Kidney tubule cell (primary cell): ENCODE data around the gene CLEC17A.
"Not testable (repeated sequence)": the region's sequence is repeated elsewhere in the genome, so short reads cannot be mapped to it uniquely, and the experiment has no call there.

Experiments
- DNase-seq: peaks from one replicate; pipeline ENCODE4 v3.0.0-alpha.2; 2018; ENCODE audit warnings: low spot score

Gene CLEC17A

GRCh38 chr19:14582894-14583340 is at the start of gene CLEC17A:
Gene CLEC17A, plus strand, starts transcription at chr19:14583084. Its CDS starts 77 bp downstream, at chr19:14583161.
- no peak for DNase-seq

DNA sequence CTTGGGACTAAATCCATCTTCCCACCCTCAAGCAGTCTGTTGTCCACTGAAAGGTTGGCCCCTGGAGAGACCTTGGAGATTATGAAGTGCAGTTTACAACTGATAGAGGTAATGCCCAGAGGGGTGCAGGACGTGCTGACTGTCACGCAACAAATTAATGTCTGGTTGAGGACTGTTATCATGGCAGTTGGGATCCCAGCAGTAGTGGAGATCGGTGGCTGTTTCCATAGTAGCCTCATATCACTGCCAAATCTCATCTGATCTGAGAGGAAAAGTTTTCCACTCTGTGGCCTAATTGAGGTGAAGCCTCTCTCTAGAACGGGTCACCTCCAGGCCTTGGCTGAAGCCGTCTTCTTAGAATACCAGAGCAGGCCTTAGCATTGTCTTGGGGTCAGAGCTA is 49.4 kb upstream of the CLEC17A start:
- DNase-seq, result no peak

DNA sequence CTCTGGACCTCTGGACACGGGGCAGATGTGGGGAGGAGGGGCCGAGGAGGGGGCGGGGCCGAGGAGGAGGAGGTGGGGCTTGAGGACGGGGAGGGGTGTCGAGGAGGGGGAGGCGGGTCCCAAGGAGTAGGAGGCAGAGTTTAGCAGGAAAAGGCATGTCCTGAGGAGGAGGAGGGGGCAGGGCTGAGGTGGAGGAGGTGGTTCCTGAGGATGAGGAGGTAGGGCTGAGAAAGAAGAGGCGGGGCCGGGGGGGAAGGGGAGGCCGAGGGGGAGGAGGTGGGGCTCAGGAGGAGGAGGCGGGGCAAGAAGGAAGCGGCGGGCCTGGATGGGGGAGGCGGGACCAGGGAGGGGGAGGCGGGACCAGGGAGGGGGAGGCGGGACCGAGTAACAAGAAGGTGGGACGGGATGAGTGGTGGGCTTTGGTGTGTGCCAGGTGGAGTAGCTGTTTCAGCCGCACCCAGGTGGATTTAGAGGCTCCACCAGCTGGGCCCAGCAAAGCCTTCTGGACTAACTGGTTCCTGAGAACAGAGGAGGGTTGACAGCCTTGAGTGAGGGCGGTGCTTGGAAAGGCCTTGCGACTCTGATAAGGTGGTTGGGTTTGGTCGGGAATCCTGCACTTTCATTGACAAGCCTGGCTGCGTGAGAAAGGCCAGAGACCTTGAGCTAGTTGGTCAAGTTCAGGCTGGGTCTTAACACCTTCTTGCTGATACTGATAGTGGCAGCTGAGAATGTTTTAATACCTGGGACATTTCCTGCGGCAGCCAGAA is 45.8 kb upstream of the CLEC17A start:
- DNase-seq, result peak; percentile 75

- no peak for DNase-seq
Observed at GRCh38 chr19:14540741-14541525, 42.0 kb upstream of the CLEC17A start.

DNA sequence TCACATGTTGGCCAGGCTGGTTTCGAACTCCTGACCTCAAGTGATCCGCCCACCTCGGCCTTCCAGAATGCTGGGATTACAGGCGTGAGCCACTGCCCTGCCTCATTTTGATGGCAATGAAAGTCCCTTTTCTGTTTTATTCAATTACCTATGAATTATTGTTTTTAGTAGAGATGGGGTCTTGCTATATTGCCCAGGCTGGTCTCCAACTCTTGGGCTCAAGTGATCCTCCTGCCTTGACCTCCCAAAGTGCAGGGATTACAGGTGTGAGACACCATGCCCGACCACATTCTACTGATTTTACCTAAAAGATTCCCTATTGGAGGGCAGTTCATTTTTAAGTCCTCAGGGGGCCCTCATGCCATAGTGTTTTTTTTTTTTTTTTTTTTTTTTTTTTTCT is 40.9 kb upstream of the CLEC17A start:
- DNase-seq, result not testable (repeated sequence)

DNA sequence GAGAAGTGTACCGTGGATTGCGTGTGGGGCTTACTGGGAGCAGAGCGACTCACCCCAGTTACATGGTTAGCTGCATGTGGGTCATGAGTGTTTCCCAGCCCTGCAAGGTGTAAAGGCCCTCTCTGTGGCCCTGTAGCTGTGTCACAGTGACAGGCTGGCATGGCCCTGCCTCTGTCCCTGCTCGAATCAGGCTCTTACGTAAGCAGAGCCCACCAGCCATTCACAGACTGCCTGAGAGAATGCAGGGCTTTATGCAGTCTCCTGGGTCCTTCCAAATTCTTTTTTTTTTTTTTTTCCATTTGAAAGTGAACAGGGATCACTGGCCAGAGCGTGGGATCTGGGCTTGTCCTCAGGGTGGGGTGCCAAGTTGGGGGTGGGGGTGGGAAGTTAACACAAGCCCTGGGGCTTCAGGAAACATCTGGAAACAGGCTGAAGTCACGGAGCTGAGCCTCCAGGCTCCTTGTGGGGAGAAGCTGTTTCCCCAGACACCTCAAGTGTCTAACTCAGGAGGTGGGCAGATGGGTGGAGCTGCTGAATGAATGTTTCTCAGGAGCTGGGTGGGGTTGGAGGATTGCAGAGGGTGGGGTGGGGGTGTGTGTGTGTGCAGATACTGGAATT is 40.1 kb upstream of the CLEC17A start:
- no peak for DNase-seq

DNA sequence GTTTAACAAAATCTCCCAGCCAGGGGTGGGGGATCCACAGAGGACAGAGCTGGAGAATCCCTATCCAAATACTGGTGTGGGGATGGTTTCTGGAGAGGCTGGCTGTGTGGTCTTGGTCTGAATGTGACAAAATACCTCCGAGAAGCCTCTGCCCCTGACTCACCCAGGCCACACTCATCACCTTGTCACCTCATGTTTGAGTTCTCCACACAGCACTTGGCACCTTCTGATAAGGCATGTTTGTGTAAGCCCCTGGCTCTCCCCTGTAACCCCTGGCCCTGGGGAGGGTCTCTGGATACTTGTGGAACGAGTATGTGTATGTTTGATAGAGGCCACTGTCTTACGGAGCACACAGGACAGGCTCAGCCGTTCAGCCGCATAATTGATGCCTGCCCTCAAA is 38.8 kb upstream of the CLEC17A start:
- peak; percentile 36 for DNase-seq

DNA sequence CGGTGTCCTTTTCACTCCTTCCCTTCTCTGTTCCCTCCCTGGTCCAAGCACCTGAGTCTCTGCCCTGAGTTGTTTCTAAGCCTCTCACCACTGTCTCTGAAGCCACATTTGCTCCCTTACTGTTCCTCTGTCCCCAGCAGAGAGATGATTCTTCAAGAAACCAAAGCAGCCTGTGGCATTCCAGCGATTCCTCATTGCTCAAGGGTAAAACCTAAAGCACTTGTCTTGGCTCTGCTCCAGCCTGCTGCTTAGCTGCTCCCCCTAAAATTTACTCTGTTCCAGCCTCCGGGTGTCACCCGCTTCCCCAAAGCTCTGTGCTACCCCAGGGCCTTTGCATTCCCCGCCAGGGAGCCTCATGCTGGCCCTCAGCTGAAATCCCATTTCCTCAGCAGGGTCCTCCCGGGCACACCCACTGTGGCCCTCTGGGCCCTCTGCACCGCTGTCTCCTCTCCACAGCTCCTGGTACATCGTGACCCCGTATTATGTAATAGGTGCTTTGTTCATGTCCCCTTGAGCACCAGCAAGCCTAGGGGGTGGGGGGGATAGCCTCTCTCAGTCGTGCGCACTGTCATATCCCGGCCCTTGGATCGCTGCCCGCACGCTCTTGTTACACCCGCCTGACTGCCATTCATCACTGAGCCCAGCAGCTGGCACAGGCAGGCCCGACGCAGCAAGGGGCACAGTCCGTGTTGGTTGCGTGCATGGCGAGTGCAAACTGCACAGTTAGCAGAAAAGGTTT is 37.7 kb upstream of the CLEC17A start:
- peak; percentile 71 for DNase-seq

GRCh38 chr19:14545716-14546082 is 37.2 kb upstream of the CLEC17A start:
- DNase-seq, result no peak

DNA sequence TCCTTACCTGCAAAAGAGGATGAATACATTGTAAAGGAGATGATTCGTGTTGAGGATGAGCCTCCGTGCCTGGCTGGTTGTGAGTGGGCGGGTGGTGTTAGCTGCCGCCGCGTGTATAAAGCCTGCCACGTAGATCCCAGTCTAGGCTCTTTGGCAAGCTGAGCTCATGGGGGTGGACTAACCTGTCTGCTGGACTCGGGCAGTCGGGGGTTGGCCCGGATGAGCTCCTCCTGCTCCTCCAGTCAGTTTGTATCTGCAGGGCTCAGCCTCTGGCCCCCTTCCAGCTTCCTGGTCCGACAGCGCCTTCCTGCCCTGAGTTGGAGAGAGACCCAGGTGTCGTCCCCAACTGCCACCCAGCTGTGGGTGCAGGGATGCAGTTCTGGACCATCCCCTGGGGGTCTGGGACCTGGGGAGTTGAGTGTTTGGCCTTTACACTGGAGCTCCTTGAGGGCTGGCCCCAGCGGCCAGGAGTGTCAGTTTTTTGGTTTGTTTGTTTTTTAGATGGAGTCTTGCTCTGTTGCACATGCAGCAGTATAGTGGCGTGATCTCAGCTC is 32.6 kb upstream of the CLEC17A start:
- peak; percentile 83 for DNase-seq

- peak; percentile 53 for DNase-seq
Observed at GRCh38 chr19:14551134-14552005, 31.5 kb upstream of the CLEC17A start.

DNA sequence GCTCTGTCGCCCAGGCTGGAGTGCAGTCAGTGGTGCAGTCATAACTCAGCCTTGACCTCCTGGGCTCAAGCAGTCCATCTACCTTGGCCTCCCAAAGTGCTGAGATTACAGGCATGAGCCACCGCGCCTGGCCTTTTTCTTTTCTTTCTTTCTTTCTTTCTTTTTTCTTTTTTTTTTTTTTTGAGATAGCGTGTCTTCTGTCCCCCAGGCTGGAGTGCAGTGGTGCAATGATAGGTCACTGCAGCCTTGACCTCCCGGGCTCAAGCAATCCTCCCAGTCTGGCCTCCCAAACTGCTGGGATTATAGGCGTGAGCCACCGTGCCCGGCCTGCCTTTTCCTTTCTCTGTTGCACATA is 30.9 kb upstream of the CLEC17A start:
- DNase-seq, result peak; percentile 36

DNA sequence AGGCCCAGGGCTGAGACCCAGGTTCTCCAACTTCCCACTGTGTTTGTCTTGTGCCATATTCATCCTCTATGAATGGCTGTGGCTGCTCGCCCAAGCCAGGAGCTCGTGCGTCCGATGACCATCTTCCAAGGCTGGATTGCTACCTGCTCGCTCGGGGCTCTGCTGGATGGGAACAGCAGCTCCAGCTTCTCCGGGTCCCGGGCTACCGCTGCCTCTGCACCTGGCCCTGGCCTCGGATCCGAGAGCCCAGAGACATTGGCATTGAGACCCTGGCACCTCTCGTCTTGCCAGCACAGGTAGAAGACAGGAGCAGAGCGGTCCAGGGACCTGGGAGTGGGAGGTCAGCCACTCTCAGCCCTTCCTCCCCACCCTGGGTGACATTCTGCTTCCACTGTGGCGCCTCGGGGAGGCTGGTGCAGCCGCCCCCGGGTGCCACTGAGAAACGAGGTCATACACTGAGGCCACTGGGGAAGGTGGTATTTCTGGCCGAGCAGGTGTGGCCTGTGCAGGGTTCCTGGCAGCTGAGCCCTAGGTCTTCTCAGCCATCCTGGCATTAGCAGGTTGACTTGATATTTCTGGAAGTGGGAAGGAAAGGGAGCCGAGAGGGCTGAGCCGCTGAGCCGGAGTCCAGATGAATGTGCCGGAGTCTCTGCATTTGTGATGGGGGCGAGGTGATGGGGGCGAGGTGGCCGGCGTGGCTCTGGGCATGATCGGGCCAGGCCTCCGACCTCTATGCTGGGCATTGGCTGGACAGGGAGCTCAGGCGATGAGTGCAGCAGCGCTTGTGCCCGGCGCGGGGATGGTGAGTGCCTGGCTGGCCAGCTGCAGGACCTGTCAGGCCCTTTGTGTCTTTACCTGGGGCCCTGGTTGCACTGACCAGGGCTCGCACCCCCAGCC is 29.6 kb upstream of the CLEC17A start:
- no peak for DNase-seq

GRCh38 chr19:14553939-14554243 is 29.0 kb upstream of the CLEC17A start:
- DNase-seq, result no peak

- peak; percentile 20 for DNase-seq
Observed at GRCh38 chr19:14554382-14554812, 28.5 kb upstream of the CLEC17A start.

DNA sequence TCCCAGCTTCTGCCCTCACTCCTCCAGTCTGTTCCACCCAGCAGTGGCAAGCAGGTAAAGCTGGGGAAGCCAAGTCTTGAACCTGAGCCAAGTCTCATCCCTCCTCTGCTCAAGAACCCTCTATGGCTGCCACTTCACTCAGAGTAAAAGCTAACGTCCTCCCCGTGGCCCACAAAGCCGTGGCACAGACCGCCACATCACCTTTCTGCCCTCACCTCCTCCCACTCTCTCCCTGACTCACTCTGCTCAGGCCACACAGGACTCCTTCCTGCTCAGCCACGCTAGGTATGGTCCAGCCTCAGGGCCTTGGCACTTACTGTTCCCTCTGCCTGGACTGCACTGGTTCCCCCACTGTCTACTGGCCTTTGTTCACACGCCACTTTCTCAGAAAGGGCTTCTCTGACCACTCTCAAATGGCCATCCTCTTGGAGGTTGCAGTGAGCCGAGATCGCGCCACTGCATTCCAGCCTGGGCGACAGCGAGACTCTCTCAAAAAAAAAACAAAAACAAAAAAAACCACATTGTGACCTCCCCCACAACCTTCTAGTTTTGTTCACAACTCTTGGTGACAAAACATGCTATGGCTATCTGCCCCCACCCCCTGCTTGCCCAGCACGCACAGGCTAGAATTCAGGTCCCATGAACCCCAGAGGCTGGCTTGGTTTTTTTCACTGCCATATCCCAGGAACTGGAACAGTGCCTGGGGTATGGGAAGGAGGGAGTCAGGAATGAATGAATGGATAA is 26.8 kb upstream of the CLEC17A start:
- DNase-seq, result peak; percentile 71

DNA sequence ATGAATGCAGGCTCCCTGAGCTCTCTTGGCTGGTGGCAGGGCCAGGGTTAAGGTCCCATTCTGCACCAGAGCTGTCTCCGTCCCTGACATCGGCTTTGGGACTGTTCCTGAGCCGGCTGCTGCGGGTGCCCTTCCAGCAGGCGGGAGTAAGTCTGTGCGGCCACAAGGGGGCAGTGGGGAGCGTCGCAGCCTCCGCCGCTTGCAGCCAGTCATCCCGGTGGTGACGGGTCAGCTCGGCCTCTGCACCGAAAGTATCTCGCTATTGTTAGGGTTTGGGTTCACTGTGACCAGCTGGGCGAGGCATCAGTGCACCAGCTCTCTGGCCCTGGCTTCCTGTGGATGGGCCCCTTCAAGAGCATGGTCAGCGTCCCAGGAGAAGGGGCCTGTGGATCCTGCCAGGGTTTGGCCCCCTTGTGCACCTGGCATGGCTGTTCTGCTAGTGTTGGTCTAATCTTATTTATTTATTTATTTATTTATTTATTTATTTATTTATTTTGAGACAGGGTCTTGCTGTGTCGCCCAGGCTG is 26.2 kb upstream of the CLEC17A start:
- peak; percentile 87 for DNase-seq

DNA sequence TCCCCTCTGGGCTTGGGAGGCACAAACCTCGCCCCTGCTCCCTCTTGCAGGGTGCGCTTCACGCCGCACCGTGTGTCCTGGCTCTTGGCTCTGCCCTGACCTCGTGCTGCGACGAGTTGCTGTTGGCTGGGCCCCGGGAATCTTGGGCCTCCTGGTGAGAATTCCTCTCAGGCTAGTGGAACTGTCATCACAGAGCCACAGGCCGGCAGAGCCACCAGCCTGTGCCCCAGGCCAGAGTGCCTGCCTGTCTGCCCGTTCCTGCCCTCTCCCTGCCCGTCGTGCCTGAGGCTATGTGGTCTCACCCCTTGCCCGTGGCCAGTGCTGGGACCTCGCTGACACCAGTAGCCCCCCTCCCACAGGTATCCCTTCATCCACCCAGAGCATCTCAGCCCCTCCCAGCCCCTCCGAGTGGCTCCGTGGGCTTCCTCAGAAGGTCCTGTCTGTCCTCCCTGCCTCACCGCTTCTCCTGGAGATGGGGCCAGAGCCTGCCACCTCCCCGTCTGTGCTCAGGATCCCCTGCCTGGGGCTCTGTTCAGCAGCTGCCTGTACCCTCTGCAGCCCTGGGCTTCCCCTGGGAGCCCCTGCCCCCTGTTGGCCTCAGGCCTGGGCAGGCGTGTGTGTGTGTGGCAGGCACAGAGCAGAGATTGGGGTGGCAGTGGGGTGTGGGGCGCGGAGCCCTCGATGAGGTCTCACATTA is 24.4 kb upstream of the CLEC17A start:
- DNase-seq, result no peak
